SU-DHL-6 (cell line): ENCODE data around the gene SP7.

Experiments used
- H2AFZ ChIP-seq: fragments of 200-600 bp; sonication (generic); 2 replicates; pipeline ENCODE4 v1.6.1; 2014; ENCODE audit warnings: low read depth, mild to moderate bottlenecking, moderate library complexity, mixed read lengths, antibody characterized with exemption, low read length; ENCODE audit not compliant: severe bottlenecking
- H3F3A ChIP-seq: fragments of 200-600 bp; shearing (Covaris generic); 2 replicates; pipeline ENCODE4 v1.6.0; 2016; ENCODE audit warnings: antibody characterized with exemption, mild to moderate bottlenecking; ENCODE audit not compliant: insufficient read depth
- H3K27ac ChIP-seq: fragments of 200-600 bp; sonication (generic); 2 replicates; pipeline ENCODE4 v1.5.1; 2016; ENCODE audit warnings: low read depth, mild to moderate bottlenecking, low read length, moderate library complexity, mixed read lengths
- H3K27me3 ChIP-seq: fragments of 200-600 bp; sonication (generic), shearing (Covaris generic); 2 replicates; pipeline ENCODE4 v1.6.0; 2014; ENCODE audit warnings: mild to moderate bottlenecking, low read length
- H3K36me3 ChIP-seq: fragments of 200-600 bp; sonication (generic); 2 replicates; pipeline ENCODE4 v1.6.1; 2014; ENCODE audit warnings: mild to moderate bottlenecking, low read length, mixed read lengths
- H3K4me2 ChIP-seq: fragments of 300-600, 200-600 bp; shearing (Covaris generic), sonication (generic); 2 replicates; pipeline ENCODE4 v1.6.0; 2014; ENCODE audit warnings: low read length, low read depth, mild to moderate bottlenecking; ENCODE audit not compliant: poor library complexity, severe bottlenecking
- H3K4me3 ChIP-seq: fragments of 200-600 bp; sonication (generic); 2 replicates; pipeline ENCODE4 v1.5.1; 2014; ENCODE audit warnings: antibody characterized with exemption, low read length, mild to moderate bottlenecking, mixed read lengths; ENCODE audit not compliant: insufficient read depth, poor library complexity, severe bottlenecking
- H3K79me2 ChIP-seq: fragments of 200-600 bp; sonication (generic); 2 replicates; pipeline ENCODE4 v1.6.1; 2014; ENCODE audit warnings: mild to moderate bottlenecking, low read length, moderate library complexity; ENCODE audit not compliant: insufficient read depth
- H3K9ac ChIP-seq: fragments of 200-600 bp; sonication (generic); 2 replicates; pipeline ENCODE4 v1.7.0; 2014; ENCODE audit warnings: mild to moderate bottlenecking, low read length
- H3K9me2 ChIP-seq: fragments of 200-600 bp; sonication (generic); replicated peaks from 2 replicates; pipeline ENCODE4 v1.6.1; 2014; ENCODE audit warnings: low read length; ENCODE audit not compliant: insufficient read depth
- H3K9me3 ChIP-seq: fragments of 200-600 bp; sonication (generic); 2 replicates; pipeline ENCODE4 v1.6.1; 2014; ENCODE audit warnings: low read length, mixed read lengths; ENCODE audit not compliant: insufficient read depth
- H4K20me1 ChIP-seq: fragments of 200-600 bp; sonication (generic); 2 replicates; pipeline ENCODE4 v1.6.1; 2014; ENCODE audit warnings: low read depth, mild to moderate bottlenecking, antibody characterized with exemption, low read length, moderate library complexity, mixed read lengths
- EZH2phosphoT487 ChIP-seq: fragments of 200-600 bp; sonication (generic), shearing (Covaris generic); conservative IDR thresholded peaks from 2 replicates; pipeline ENCODE4 v1.6.1; 2018; ENCODE audit warnings: mild to moderate bottlenecking, antibody characterized with exemption, low read length, moderate library complexity, mixed read lengths
- TF ChIP-seq, protein P1 (sequence below): fragments of 200-600 bp; sonication (generic); IDR thresholded peaks from one replicate; pipeline ENCODE4 v1.5.1; 2017; ENCODE audit warnings: antibody characterized with exemption, mild to moderate bottlenecking, low read length, moderate library complexity; ENCODE audit not compliant: insufficient read depth, poor library complexity, severe bottlenecking

SP7 gene

GRCh38 chr12:53380794-53381730 lies 44.9 kb upstream of the SP7 start:
- TF ChIP-seq EZH2phosphoT487 = no peak
- TF ChIP-seq, protein P1, sequence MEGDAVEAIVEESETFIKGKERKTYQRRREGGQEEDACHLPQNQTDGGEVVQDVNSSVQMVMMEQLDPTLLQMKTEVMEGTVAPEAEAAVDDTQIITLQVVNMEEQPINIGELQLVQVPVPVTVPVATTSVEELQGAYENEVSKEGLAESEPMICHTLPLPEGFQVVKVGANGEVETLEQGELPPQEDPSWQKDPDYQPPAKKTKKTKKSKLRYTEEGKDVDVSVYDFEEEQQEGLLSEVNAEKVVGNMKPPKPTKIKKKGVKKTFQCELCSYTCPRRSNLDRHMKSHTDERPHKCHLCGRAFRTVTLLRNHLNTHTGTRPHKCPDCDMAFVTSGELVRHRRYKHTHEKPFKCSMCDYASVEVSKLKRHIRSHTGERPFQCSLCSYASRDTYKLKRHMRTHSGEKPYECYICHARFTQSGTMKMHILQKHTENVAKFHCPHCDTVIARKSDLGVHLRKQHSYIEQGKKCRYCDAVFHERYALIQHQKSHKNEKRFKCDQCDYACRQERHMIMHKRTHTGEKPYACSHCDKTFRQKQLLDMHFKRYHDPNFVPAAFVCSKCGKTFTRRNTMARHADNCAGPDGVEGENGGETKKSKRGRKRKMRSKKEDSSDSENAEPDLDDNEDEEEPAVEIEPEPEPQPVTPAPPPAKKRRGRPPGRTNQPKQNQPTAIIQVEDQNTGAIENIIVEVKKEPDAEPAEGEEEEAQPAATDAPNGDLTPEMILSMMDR = no peak
- Histone ChIP-seq H3K9ac (peak overlapping the region; percentile 50), H3K9me3 (no peaks in the 10 kb centered on the region), H2AFZ (no peak overlapping the region), H4K20me1 (no peaks in the 10 kb centered on the region; the same call in 1 of the 2 replicates), H3K9me2 (no peaks in the 10 kb centered on the region), H3K36me3 (no peaks in the 10 kb centered on the region; the same call in 1 of the 2 replicates), H3K79me2 (peaks cover 42% of the 10 kb centered on the region), H3K4me2 (peak overlapping the region; percentile 80), H3K27me3 (no peaks in the 10 kb centered on the region), H3F3A (peaks cover 27% of the 10 kb centered on the region; the same call in 1 of the 2 replicates), H3K4me3 (peak overlapping the region; percentile 54), H3K27ac (peak overlapping the region; percentile 66)

DNA sequence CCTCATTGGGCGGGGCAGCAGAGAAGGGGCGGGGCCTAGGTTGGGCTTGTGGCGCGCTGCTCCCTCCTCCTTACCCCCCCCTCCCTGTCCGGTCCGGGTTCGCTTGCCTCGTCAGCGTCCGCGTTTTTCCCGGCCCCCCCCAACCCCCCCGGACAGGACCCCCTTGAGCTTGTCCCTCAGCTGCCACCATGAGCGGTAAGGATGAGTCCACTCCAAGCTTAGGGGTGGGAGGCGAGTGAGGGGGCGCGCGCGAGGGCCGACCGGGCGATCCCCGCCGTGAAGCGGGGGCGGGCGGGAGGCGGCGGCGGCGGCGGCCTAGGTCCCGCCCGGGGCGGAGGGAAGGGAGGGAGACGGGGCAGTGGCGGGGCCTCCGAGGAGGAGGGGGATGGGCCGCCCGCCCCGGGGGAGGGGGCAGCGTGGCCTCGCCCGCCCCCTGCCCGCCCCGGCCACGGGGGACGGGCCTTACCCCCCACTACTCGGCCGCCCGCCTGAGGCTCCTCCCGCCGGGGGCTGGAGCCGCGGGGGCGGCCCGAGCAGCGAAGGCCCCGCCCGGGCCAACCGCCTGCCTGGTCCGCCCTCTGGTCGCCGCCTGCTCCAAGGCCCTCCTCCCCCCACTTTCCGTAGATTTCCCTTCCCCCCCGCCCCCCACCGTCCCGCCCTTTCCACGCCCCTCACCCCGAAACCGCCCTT lies 44.1 kb upstream of the SP7 start, which contains the start of gene SP1:
Gene SP1, plus strand, starts transcription at position 73 of the 690 bp plus-strand sequence. Its CDS starts 116 bp downstream, at position 189.
- Histone ChIP-seq H2AFZ (peak within 1 kb of the TSS; percentile 90), H3F3A (peaks cover 27% of the 10 kb centered on the region; the same call in 1 of the 2 replicates), H3K9me3 (no peaks in the 10 kb centered on the region), H3K9ac (peak within 1 kb of the TSS; percentile 85), H3K79me2 (peaks cover 37% of the 10 kb centered on the region), H3K4me2 (peak within 1 kb of the TSS; percentile 80), H3K4me3 (peak within 1 kb of the TSS; percentile 70), H4K20me1 (no peaks in the 10 kb centered on the region), H3K27me3 (no peaks in the 10 kb centered on the region), H3K36me3 (no peaks in the 10 kb centered on the region; the same call in 1 of the 2 replicates), H3K9me2 (no peaks in the 10 kb centered on the region), H3K27ac (peak within 1 kb of the TSS; percentile 88)
- TF ChIP-seq, protein P1 = no peak
- no peak for TF ChIP-seq EZH2phosphoT487

GRCh38 chr12:53379389-53380103 lies 43.4 kb upstream of the SP7 start:
- Histone ChIP-seq H3K4me3 (peak overlapping the region; percentile 51), H3K27me3 (no peaks in the 10 kb centered on the region), H3K9ac (peak overlapping the region; percentile 85), H4K20me1 (no peaks in the 10 kb centered on the region), H3K9me3 (no peaks in the 10 kb centered on the region), H3K79me2 (peaks cover 34% of the 10 kb centered on the region), H3K4me2 (peak overlapping the region; percentile 67), H3K27ac (peak overlapping the region; percentile 88), H3K9me2 (no peaks in the 10 kb centered on the region), H3K36me3 (no peaks in the 10 kb centered on the region; the same call in 1 of the 2 replicates), H3F3A (peaks cover 27% of the 10 kb centered on the region; the same call in 1 of the 2 replicates), H2AFZ (peak overlapping the region; percentile 90)
- TF ChIP-seq, protein P1 = no peak
- no peak for TF ChIP-seq EZH2phosphoT487
